Gastroesophageal sphincter (tissue), 4 donors: ENCODE measurements around the gene LINC01488. TPM values are rescaled to one million over a fixed set of nuclear protein-coding genes. Genes with fewer than 3 reads are reported as not detected.

Experiments used
- ATAC-seq: fragments of 150-250 bp; one replicate; pipeline ENCODE4 v1.9.1; 2016; ENCODE audit warnings: mild to moderate bottlenecking, moderate library complexity
- H3K27ac ChIP-seq, 4 donors: fragments of 200-600 bp; sonication (generic) in 3 of 4; 1 replicate in 3 of 4; 2 replicates in 1 of 4; pipeline ENCODE4 v1.5.1; 2016 to 2019
- H3K27me3 ChIP-seq: fragments of 200-600 bp; sonication (generic); one replicate; pipeline ENCODE4 v1.5.1; 2019
- H3K36me3 ChIP-seq, 2 donors: fragments of 200-600 bp; sonication (generic); one replicate each; pipeline ENCODE4 v1.5.1; 2019; ENCODE audit warnings: control low read depth in 1 of 2
- H3K4me1 ChIP-seq, 3 donors: fragments of 200-600 bp; sonication (generic); 1 replicate in 2 of 3; 2 replicates in 1 of 3; pipeline ENCODE4 v1.5.1; 2016 to 2019; ENCODE audit warnings: control low read depth in 2 of 3
- H3K4me3 ChIP-seq, 2 donors: fragments of 200-600 bp; sonication (generic); one replicate each; pipeline ENCODE4 v1.5.1; 2019; ENCODE audit warnings: mild to moderate bottlenecking in 1 of 2, moderate library complexity in 1 of 2
- H3K9me3 ChIP-seq, 3 donors: fragments of 200-600 bp; sonication (generic); one replicate each; pipeline ENCODE4 v1.5.1; 2017 to 2019; ENCODE audit warnings: control low read depth in 2 of 3
- EP300 ChIP-seq: sonication (generic); formaldehyde crosslinking; IDR thresholded peaks from one replicate; pipeline ENCODE4 v1.6.1; 2017; ENCODE audit warnings: antibody characterized with exemption, mild to moderate bottlenecking
- POLR2A ChIP-seq, 2 donors: fragments of 450-650 bp; IDR thresholded peaks; one replicate each; pipeline ENCODE4 v1.6.1; 2017; ENCODE audit warnings: antibody characterized with exemption in 2 of 2, mild to moderate bottlenecking in 2 of 2, moderate library complexity in 1 of 2
- POLR2AphosphoS5 ChIP-seq: sonication (generic); formaldehyde crosslinking; IDR thresholded peaks from one replicate; pipeline ENCODE4 v1.6.1; 2017; ENCODE audit warnings: antibody characterized with exemption
- WGBS, 2 donors: methylation state at CpG; one replicate each; pipeline ENCODE4 v1.1.5; 2018; ENCODE audit warnings: low coverage in 1 of 2; 5-methylcytosine and 5-hydroxymethylcytosine counted together
- total RNA-seq, 4 donors: library from RNA; depleted of rRNA; stranded (reverse); fragments of >200 nt; gene quantifications; one replicate each; pipeline ENCODE4 v1.1.0, GENCODE V29; 2016
- TF ChIP-seq, protein P1 (sequence below), 4 experiments: fragments of 200-600 bp in 2 of 4; fragments of 450-650 bp in 2 of 4; sonication (generic) in 1 of 4; IDR thresholded peaks; one replicate each; pipeline ENCODE4 v1.5.1; 2017 to 2019; ENCODE audit warnings: antibody characterized with exemption in 4 of 4, mild to moderate bottlenecking in 2 of 4, moderate library complexity in 2 of 4

LINC01488 gene
- total RNA-seq, 4 donors from 2014 or later: not detected

DNA sequence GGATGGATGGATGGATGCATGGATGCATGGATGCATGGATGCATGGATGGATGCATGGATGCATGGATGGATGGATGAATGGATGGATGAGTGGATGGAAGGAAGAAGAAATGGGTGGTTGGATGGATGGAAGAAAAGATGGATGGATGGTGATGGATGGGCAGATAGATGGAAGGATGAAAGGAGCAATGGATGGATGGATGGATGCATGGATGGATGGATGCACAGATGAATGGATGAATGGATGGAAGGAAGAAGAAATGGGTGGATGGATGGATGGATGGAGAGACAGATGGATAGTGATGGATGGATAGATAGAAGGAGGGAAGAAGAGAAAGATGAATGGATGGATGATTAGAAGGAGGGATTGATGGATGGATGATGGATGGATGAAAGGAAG, 30.2 kb upstream of the LINC01488 start:
- no peaks in the 10 kb centered on the region for H3K27me3 ChIP-seq
- no peak overlapping the region for H3K27ac ChIP-seq
- H3K4me3 ChIP-seq: no peak overlapping the region
- peaks cover 0 to 22% (median 8%) of the 10 kb centered on the region in 3 donors for H3K4me1 ChIP-seq
- TF ChIP-seq EP300: no peak
- no peak for TF ChIP-seq POLR2AphosphoS5
- TF ChIP-seq, protein P1, sequence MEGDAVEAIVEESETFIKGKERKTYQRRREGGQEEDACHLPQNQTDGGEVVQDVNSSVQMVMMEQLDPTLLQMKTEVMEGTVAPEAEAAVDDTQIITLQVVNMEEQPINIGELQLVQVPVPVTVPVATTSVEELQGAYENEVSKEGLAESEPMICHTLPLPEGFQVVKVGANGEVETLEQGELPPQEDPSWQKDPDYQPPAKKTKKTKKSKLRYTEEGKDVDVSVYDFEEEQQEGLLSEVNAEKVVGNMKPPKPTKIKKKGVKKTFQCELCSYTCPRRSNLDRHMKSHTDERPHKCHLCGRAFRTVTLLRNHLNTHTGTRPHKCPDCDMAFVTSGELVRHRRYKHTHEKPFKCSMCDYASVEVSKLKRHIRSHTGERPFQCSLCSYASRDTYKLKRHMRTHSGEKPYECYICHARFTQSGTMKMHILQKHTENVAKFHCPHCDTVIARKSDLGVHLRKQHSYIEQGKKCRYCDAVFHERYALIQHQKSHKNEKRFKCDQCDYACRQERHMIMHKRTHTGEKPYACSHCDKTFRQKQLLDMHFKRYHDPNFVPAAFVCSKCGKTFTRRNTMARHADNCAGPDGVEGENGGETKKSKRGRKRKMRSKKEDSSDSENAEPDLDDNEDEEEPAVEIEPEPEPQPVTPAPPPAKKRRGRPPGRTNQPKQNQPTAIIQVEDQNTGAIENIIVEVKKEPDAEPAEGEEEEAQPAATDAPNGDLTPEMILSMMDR (IDR thresholded peaks at IDR 0.05): no peak
- no peak for TF ChIP-seq POLR2A (IDR thresholded peaks at IDR 0.05)
- H3K9me3 ChIP-seq: peaks cover 0 to 2% (median 0%) of the 10 kb centered on the region in 3 donors
- H3K36me3 ChIP-seq: no peaks in the 10 kb centered on the region
- ATAC-seq: no peak

DNA sequence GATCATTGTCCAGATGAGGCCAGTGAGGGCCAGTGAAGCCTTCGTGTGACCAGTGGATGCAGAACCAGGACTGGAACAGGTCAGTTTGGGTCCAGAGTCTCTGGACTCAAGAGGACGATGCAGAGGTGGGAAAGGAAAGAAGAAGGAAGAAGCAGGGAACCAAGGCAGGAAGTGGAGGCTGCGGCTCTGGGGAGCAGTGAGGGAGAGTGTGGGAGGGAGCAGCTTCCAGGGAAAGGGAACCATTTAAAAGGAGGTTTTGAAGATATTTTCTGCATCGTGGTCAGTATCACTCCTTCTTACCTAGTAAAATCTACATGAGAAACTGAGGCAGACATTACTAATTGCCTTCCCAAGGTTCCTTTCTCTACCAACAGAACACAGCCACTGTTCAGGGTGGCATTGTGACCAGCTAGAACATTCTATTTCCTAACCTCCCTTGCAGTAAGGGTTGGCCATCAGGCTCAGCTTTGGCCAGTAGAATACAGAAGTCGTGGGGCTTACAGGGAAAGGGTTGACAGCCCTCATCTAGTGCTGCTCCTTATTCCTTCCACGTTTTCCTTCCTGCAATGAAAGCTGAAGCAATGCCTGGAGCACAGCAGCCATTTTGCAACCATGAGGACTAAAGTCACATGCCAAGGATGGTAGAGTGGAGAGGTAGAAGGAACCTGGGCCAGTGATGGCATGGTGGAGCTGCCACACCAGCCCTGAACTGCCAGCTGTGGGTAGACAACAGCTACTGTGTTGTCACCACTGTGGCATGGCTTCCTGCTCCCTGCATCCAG, 29.1 kb upstream of the LINC01488 start:
- H3K4me3 ChIP-seq: no peak overlapping the region
- ATAC-seq: no peak
- H3K36me3 ChIP-seq: no peaks in the 10 kb centered on the region
- 76 to 83% methylated on average over 3 to 4 of the region's 6 CpGs for WGBS, 2 donors
- no peak overlapping the region for H3K27ac ChIP-seq
- H3K4me1 ChIP-seq: peaks cover 0 to 22% (median 8%) of the 10 kb centered on the region in 3 donors
- no peaks in the 10 kb centered on the region for H3K27me3 ChIP-seq
- TF ChIP-seq POLR2A (IDR thresholded peaks at IDR 0.05): no peak
- TF ChIP-seq, protein P1 (IDR thresholded peaks at IDR 0.05): no peak
- no peak for TF ChIP-seq EP300
- peaks cover 0 to 13% (median 0%) of the 10 kb centered on the region in 3 donors for H3K9me3 ChIP-seq

DNA sequence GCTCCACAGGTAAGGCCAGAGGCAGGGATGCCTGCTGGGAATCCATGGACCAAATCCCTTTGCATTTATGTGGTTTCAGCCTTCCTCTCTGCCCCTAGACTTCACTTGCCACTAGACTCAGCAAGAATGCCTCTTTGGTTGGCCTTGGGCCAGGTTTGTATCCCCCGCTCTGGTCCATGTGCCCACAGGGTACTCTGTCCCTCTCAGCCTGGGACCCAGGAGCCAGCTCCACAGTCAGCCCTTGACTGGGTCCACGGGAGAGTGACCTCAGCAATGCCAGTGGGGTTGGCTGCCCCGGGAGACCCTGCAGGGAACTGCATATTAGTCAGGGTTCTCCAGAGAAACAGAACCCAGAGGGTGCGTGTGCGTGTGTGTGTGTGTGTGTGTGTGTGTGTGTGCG, 28.3 kb upstream of the LINC01488 start:
- Histone ChIP-seq H3K4me1 (peaks cover 0 to 22% (median 3%) of the 10 kb centered on the region in 3 donors), H3K4me3 (no peak overlapping the region), H3K9me3 (peaks cover 0 to 17% (median 0%) of the 10 kb centered on the region in 3 donors), H3K36me3 (no peaks in the 10 kb centered on the region), H3K27ac (no peak overlapping the region), H3K27me3 (no peaks in the 10 kb centered on the region)
- ATAC-seq: no peak
- TF ChIP-seq POLR2AphosphoS5: no peak
- TF ChIP-seq POLR2A (IDR thresholded peaks at IDR 0.05): no peak
- TF ChIP-seq EP300: no peak
- 17% methylated on average over 1 of the region's 6 CpGs; no CpG with 5 or more reads in 1 of the 2 donors for WGBS, 2 donors

DNA sequence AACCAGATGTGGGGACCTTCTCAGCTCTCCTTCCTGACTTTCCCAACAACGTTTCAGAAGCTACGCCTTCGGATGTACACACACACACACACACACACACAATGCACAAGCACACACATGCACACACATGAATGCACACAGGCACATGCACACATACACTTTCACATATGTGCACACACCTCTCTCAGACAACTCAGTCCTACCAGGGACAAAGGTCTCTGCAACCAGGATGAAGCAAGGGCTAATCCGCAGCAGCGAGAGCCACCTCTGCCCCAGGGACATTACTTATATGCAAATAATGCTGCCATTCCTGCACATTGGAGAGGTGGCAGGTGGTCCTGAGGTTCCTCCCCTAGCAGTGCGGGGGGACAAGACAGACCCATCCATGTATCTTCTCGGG, 27.4 kb upstream of the LINC01488 start:
- Histone ChIP-seq H3K36me3 (no peaks in the 10 kb centered on the region), H3K9me3 (peaks cover 0 to 17% (median 0%) of the 10 kb centered on the region in 3 donors), H3K27me3 (no peaks in the 10 kb centered on the region), H3K27ac (no peak overlapping the region), H3K4me3 (no peak overlapping the region), H3K4me1 (peaks cover 0 to 16% (median 1%) of the 10 kb centered on the region in 3 donors)
- no peak for TF ChIP-seq POLR2A (IDR thresholded peaks at IDR 0.05)
- TF ChIP-seq, protein P1 (IDR thresholded peaks at IDR 0.05): no peak
- TF ChIP-seq POLR2AphosphoS5: no peak
- no peak for TF ChIP-seq EP300
- ATAC-seq: no peak
- WGBS, 2 donors: 69 to 100% methylated on average over 2 to 5 of the region's 7 CpGs

DNA sequence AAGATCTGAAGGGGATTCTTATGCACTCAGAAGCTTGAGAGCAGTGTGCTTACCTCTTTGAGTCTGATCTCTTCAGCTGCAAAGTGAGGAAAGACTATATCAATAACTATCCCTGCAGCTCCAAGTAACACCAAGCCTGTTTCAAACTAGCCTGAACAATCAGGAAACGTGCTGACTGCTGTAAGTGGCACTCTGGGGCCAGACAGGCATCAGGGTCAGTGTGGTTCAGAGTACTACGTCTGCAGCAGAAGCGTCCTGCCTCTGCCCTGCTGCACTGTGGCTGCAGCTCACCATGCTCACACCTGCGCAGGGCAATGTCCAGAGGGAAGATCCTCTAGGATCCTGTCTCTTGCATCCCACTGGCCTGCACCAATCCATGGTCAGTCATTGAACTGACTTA, 25.5 kb upstream of the LINC01488 start:
- Histone ChIP-seq H3K4me3 (no peak overlapping the region), H3K27ac (no peak overlapping the region), H3K27me3 (no peaks in the 10 kb centered on the region), H3K4me1 (no peaks in the 10 kb centered on the region), H3K36me3 (no peaks in the 10 kb centered on the region), H3K9me3 (peaks cover 0 to 26% (median 0%) of the 10 kb centered on the region in 3 donors)
- WGBS, 2 donors: 60% methylated on average over 1 of the region's 4 CpGs; no CpG with 5 or more reads in 1 of the 2 donors
- TF ChIP-seq EP300 (no peak), POLR2AphosphoS5 (no peak), POLR2A (IDR thresholded peaks at IDR 0.05) (no peak)
- TF ChIP-seq, protein P1 (IDR thresholded peaks at IDR 0.05): no peak
- no peak for ATAC-seq
